ENCODE results near the gene USP26. TPM values are rescaled to one million over a fixed set of nuclear protein-coding genes. Genes with fewer than 3 reads are reported as not detected.

Gene USP26
- total RNA-seq, 4 donors from 2014 or later, result not detected

GRCh38 chrX:133007458-133007857 lies 89.5 kb downstream of the USP26 start:
- TF ChIP-seq CTCF (IDR thresholded peaks at IDR 0.05) (no peak), POLR2A (IDR thresholded peaks at IDR 0.05) (no peak)

GRCh38 chrX:133005616-133006015 lies 91.3 kb downstream of the USP26 start:
- Histone ChIP-seq H3K4me1 (no peaks in the 10 kb centered on the region), H3K36me3 (no peaks in the 10 kb centered on the region)

More at GRCh38 chrX:133007458-133007857, 89.5 kb downstream of the USP26 start:
- no peak for DNase-seq
- H3K27ac ChIP-seq, result no peak overlapping the region
- H3K27me3 ChIP-seq, result no peaks in the 10 kb centered on the region
- H3K9me3 ChIP-seq, result no peaks in the 10 kb centered on the region
- H3K4me3 ChIP-seq, result no peak overlapping the region
- no peaks in the 10 kb centered on the region for H3K4me1 ChIP-seq
- no peaks in the 10 kb centered on the region for H3K36me3 ChIP-seq

GRCh38 chrX:133005042-133005441 lies 91.9 kb downstream of the USP26 start:
- no peaks in the 10 kb centered on the region for H3K27me3 ChIP-seq
- no peak for DNase-seq
- no peak overlapping the region for H3K4me3 ChIP-seq
- no peaks in the 10 kb centered on the region for H3K9me3 ChIP-seq
- TF ChIP-seq CTCF (IDR thresholded peaks at IDR 0.05) (peak in 4 of 6 experiments; percentile 16 to 32 (median 28)), POLR2A (IDR thresholded peaks at IDR 0.05) (no peak)
- H3K4me1 ChIP-seq, result no peaks in the 10 kb centered on the region
- no peaks in the 10 kb centered on the region for H3K36me3 ChIP-seq
- H3K27ac ChIP-seq, result no peak overlapping the region

More at GRCh38 chrX:133005616-133006015, 91.3 kb downstream of the USP26 start:
- Histone ChIP-seq H3K4me3 (no peak overlapping the region), H3K27me3 (no peaks in the 10 kb centered on the region), H3K9me3 (no peaks in the 10 kb centered on the region), H3K27ac (no peak overlapping the region)
- no peak for DNase-seq
- TF ChIP-seq CTCF (IDR thresholded peaks at IDR 0.05) (no peak), POLR2A (IDR thresholded peaks at IDR 0.05) (no peak)

- H3K36me3 ChIP-seq, result no peaks in the 10 kb centered on the region
- H3K27ac ChIP-seq, result no peak overlapping the region
- no peaks in the 10 kb centered on the region for H3K4me1 ChIP-seq
- TF ChIP-seq POLR2A (IDR thresholded peaks at IDR 0.05) (no peak), CTCF (IDR thresholded peaks at IDR 0.05) (no peak)
- H3K9me3 ChIP-seq, result no peaks in the 10 kb centered on the region
- no peak overlapping the region for H3K4me3 ChIP-seq
- H3K27me3 ChIP-seq, result no peaks in the 10 kb centered on the region
- DNase-seq, result no peak
Observed at GRCh38 chrX:132999209-132999608, 97.7 kb downstream of the USP26 start.

- no peak for TF ChIP-seq CTCF (IDR thresholded peaks at IDR 0.05)
- no peak for TF ChIP-seq POLR2A (IDR thresholded peaks at IDR 0.05)
- DNase-seq, result no peak
- H3K4me1 ChIP-seq, result no peaks in the 10 kb centered on the region
- H3K9me3 ChIP-seq, result no peaks in the 10 kb centered on the region
- no peak overlapping the region for H3K4me3 ChIP-seq
- H3K36me3 ChIP-seq, result no peaks in the 10 kb centered on the region
- H3K27ac ChIP-seq, result no peak overlapping the region
- no peaks in the 10 kb centered on the region for H3K27me3 ChIP-seq
Observed at GRCh38 chrX:132990835-132991234, 106.1 kb downstream of the USP26 start.

- no peak overlapping the region for H3K4me3 ChIP-seq
- no peaks in the 10 kb centered on the region for H3K9me3 ChIP-seq
- H3K27ac ChIP-seq, result no peak overlapping the region
- TF ChIP-seq POLR2A (IDR thresholded peaks at IDR 0.05) (no peak), CTCF (IDR thresholded peaks at IDR 0.05) (no peak)
- H3K27me3 ChIP-seq, result no peaks in the 10 kb centered on the region
- no peaks in the 10 kb centered on the region for H3K36me3 ChIP-seq
- no peak for DNase-seq
- no peaks in the 10 kb centered on the region for H3K4me1 ChIP-seq
Observed at GRCh38 chrX:132986556-132986955, 110.4 kb downstream of the USP26 start.
